ENCODE results near the gene ANKRD40CL. TPM values are rescaled to one million over a fixed set of nuclear protein-coding genes. Genes with fewer than 3 reads are reported as not detected.
A peak's percentile ranks its signal among the peaks of the same experiment; 100 is the strongest.

Gene ANKRD40CL
- total and polyA plus RNA-seq, 4 donors, result not detected

DNA sequence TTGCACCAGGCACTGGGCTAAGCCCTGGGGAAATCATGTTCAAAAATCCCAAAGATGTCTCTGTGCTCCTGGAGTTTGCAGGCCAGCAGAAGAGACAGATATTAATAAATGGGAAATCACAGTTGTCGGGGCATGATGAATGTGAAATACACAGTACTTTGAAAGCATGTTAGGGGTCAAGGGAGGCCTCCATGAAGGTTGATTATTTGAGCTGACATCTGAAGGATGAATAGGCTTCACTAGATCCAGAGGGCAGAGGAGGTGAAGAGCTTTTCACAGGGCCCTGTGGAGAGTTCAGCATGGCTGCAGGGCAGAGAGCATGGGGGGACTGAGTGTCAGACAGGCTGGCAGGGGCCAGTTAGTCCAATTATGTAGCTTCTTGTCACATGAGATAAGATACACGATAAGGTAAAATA, 2.6 kb downstream of the ANKRD40CL start:
- Histone ChIP-seq H3K9me3 (ENCODE audit: control insufficient read depth in 4 of 4, low read length in 3 of 4) (no peaks in the 10 kb centered on the region), H3K36me3 (ENCODE audit: control insufficient read depth in 4 of 4, insufficient read depth in 3 of 4, low read depth in 1 of 4, low read length in 3 of 4) (no peaks in the 10 kb centered on the region), H3K27ac (ENCODE audit: low read depth in 1 of 2, low read length in 2 of 2) (peak overlapping the region; percentile 85 to 87), H3K9ac (ENCODE audit: low read depth in 1 of 2, low read length in 2 of 2) (peak overlapping the region in 1 of 2 donors; percentile 32), H3K4me3 (ENCODE audit: low read depth in 1 of 3, low read length in 3 of 3) (no peak overlapping the region), H3K4me1 (ENCODE audit: control insufficient read depth in 4 of 4, insufficient read depth in 4 of 4, low read length in 3 of 4) (peaks cover 10 to 54% (median 40%) of the 10 kb centered on the region in 4 donors), H3K27me3 (ENCODE audit: control insufficient read depth in 4 of 4, insufficient read depth in 4 of 4, low read length in 3 of 4) (no peaks in the 10 kb centered on the region)
- no peak for TF ChIP-seq RXRA (IDR thresholded peaks at IDR 0.05)
- no peak for TF ChIP-seq RAD21 (IDR thresholded peaks at IDR 0.05)
- WGBS, result 61% methylated on average over 2 of the region's 2 CpGs
- no peak for DNase-seq (ENCODE audit: low spot score)

DNA sequence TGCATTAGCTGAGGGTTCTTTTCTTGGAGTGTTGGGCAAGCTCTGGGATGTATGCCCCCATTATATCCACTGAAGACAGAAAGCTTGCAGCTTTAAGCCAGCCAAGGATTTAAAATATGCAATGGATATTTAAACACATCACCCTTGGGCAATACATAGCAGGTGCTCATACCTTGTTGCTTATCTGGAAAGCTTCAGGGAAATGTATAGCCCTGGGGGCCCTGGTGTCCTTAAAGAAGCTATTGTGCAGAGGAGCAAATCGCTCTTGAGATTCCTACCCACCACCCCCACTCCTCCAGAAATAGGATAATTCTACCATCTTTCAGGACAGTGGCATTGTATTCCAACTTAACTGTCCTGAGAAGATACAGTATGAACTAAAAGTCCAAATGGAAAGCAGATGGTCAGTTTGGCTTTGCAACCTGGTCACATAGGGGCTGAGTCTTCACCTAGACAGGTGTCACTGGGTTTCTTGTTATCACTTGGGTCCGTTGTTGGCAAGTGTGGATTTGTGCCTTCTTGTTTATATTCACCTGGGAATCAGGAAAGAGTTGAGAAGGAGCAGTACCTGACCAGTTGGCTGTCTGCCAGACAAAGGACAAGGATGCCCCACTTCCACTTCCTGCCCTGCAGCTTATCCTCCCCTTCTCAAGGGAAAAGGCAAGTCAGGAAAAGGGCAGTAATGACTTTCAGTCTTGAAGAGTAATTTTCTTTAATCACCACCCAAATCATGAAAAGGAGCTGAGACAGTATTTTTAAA, 3.4 kb downstream of the ANKRD40CL start:
- Histone ChIP-seq H3K36me3 (ENCODE audit: control insufficient read depth in 4 of 4, insufficient read depth in 3 of 4, low read depth in 1 of 4, low read length in 3 of 4) (no peaks in the 10 kb centered on the region), H3K4me3 (ENCODE audit: low read depth in 1 of 3, low read length in 3 of 3) (no peak overlapping the region), H3K9me3 (ENCODE audit: control insufficient read depth in 4 of 4, low read length in 3 of 4) (no peaks in the 10 kb centered on the region), H3K27ac (ENCODE audit: low read depth in 1 of 2, low read length in 2 of 2) (peak overlapping the region; percentile 85 to 87), H3K27me3 (ENCODE audit: control insufficient read depth in 4 of 4, insufficient read depth in 4 of 4, low read length in 3 of 4) (no peaks in the 10 kb centered on the region), H3K9ac (ENCODE audit: low read depth in 1 of 2, low read length in 2 of 2) (peak overlapping the region in 1 of 2 donors; percentile 32), H3K4me1 (ENCODE audit: control insufficient read depth in 4 of 4, insufficient read depth in 4 of 4, low read length in 3 of 4) (peaks cover 10 to 54% (median 41%) of the 10 kb centered on the region in 4 donors)
- WGBS, result 47% methylated on average over 2 of the region's 2 CpGs
- TF ChIP-seq HNF4G (IDR thresholded peaks at IDR 0.05), result no peak
- TF ChIP-seq, protein P1, sequence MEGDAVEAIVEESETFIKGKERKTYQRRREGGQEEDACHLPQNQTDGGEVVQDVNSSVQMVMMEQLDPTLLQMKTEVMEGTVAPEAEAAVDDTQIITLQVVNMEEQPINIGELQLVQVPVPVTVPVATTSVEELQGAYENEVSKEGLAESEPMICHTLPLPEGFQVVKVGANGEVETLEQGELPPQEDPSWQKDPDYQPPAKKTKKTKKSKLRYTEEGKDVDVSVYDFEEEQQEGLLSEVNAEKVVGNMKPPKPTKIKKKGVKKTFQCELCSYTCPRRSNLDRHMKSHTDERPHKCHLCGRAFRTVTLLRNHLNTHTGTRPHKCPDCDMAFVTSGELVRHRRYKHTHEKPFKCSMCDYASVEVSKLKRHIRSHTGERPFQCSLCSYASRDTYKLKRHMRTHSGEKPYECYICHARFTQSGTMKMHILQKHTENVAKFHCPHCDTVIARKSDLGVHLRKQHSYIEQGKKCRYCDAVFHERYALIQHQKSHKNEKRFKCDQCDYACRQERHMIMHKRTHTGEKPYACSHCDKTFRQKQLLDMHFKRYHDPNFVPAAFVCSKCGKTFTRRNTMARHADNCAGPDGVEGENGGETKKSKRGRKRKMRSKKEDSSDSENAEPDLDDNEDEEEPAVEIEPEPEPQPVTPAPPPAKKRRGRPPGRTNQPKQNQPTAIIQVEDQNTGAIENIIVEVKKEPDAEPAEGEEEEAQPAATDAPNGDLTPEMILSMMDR (IDR thresholded peaks at IDR 0.05; ENCODE audit: low read depth, low read length, missing input control), result no peak
- no peak for DNase-seq (ENCODE audit: low spot score)

DNA sequence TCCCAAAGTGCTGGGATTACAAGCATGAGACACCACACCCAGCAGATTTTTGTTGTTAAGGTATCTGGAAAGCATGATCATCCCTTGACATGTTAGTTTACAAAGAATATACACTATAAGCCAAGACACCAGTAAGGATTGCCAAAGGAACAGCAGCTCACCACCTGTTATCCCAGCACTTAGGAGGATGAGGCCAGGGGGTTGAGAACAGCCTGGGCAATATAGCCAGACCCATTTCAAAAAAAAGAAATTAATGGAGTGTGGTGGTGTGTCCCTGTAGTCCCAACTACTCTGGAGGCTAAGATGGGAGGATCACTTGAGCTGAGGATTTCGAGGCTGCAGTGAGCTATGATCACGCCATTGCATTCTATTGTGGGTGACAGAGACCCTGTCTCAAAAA, 5.1 kb downstream of the ANKRD40CL start:
- WGBS, result 93% methylated on average over 2 of the region's 2 CpGs
- Histone ChIP-seq H3K4me1 (ENCODE audit: control insufficient read depth in 4 of 4, insufficient read depth in 4 of 4, low read length in 3 of 4) (peaks cover 10 to 46% (median 39%) of the 10 kb centered on the region in 4 donors), H3K27ac (ENCODE audit: low read depth in 1 of 2, low read length in 2 of 2) (no peak overlapping the region), H3K36me3 (ENCODE audit: control insufficient read depth in 4 of 4, insufficient read depth in 3 of 4, low read depth in 1 of 4, low read length in 3 of 4) (no peaks in the 10 kb centered on the region), H3K4me3 (ENCODE audit: low read depth in 1 of 3, low read length in 3 of 3) (no peak overlapping the region), H3K27me3 (ENCODE audit: control insufficient read depth in 4 of 4, insufficient read depth in 4 of 4, low read length in 3 of 4) (no peaks in the 10 kb centered on the region), H3K9ac (ENCODE audit: low read depth in 1 of 2, low read length in 2 of 2) (no peak overlapping the region), H3K9me3 (ENCODE audit: control insufficient read depth in 4 of 4, low read length in 3 of 4) (no peaks in the 10 kb centered on the region)
- DNase-seq (ENCODE audit: low spot score), result no peak
- TF ChIP-seq YY1 (IDR thresholded peaks at IDR 0.05) (no peak), FOXA2 (IDR thresholded peaks at IDR 0.05) (no peak), GABPA (IDR thresholded peaks at IDR 0.05 in 1 of 2, conservative IDR thresholded peaks at IDR 0.05 in 1 of 2) (no peak), RXRA (IDR thresholded peaks at IDR 0.05) (no peak), SP1 (IDR thresholded peaks at IDR 0.05) (no peak), FOXA1 (IDR thresholded peaks at IDR 0.05) (no peak), NR2F2 (IDR thresholded peaks at IDR 0.05) (no peak), HNF4A (conservative IDR thresholded peaks at IDR 0.05) (no peak), RAD21 (IDR thresholded peaks at IDR 0.05) (no peak), HNF4G (IDR thresholded peaks at IDR 0.05) (no peak), TAF1 (conservative IDR thresholded peaks at IDR 0.05) (no peak), JUND (IDR thresholded peaks at IDR 0.05) (no peak)
- TF ChIP-seq, protein P2, sequence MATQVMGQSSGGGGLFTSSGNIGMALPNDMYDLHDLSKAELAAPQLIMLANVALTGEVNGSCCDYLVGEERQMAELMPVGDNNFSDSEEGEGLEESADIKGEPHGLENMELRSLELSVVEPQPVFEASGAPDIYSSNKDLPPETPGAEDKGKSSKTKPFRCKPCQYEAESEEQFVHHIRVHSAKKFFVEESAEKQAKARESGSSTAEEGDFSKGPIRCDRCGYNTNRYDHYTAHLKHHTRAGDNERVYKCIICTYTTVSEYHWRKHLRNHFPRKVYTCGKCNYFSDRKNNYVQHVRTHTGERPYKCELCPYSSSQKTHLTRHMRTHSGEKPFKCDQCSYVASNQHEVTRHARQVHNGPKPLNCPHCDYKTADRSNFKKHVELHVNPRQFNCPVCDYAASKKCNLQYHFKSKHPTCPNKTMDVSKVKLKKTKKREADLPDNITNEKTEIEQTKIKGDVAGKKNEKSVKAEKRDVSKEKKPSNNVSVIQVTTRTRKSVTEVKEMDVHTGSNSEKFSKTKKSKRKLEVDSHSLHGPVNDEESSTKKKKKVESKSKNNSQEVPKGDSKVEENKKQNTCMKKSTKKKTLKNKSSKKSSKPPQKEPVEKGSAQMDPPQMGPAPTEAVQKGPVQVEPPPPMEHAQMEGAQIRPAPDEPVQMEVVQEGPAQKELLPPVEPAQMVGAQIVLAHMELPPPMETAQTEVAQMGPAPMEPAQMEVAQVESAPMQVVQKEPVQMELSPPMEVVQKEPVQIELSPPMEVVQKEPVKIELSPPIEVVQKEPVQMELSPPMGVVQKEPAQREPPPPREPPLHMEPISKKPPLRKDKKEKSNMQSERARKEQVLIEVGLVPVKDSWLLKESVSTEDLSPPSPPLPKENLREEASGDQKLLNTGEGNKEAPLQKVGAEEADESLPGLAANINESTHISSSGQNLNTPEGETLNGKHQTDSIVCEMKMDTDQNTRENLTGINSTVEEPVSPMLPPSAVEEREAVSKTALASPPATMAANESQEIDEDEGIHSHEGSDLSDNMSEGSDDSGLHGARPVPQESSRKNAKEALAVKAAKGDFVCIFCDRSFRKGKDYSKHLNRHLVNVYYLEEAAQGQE (IDR thresholded peaks at IDR 0.05), result no peak
- TF ChIP-seq, protein P3, sequence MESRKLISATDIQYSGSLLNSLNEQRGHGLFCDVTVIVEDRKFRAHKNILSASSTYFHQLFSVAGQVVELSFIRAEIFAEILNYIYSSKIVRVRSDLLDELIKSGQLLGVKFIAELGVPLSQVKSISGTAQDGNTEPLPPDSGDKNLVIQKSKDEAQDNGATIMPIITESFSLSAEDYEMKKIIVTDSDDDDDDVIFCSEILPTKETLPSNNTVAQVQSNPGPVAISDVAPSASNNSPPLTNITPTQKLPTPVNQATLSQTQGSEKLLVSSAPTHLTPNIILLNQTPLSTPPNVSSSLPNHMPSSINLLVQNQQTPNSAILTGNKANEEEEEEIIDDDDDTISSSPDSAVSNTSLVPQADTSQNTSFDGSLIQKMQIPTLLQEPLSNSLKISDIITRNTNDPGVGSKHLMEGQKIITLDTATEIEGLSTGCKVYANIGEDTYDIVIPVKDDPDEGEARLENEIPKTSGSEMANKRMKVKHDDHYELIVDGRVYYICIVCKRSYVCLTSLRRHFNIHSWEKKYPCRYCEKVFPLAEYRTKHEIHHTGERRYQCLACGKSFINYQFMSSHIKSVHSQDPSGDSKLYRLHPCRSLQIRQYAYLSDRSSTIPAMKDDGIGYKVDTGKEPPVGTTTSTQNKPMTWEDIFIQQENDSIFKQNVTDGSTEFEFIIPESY (IDR thresholded peaks at IDR 0.05), result no peak
- TF ChIP-seq, protein P4, sequence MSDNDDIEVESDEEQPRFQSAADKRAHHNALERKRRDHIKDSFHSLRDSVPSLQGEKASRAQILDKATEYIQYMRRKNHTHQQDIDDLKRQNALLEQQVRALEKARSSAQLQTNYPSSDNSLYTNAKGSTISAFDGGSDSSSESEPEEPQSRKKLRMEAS (IDR thresholded peaks at IDR 0.05), result no peak
- TF ChIP-seq, protein P1 (IDR thresholded peaks at IDR 0.05; ENCODE audit: low read depth, low read length, missing input control), result no peak
- TF ChIP-seq, protein P5, sequence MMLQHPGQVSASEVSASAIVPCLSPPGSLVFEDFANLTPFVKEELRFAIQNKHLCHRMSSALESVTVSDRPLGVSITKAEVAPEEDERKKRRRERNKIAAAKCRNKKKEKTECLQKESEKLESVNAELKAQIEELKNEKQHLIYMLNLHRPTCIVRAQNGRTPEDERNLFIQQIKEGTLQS (IDR thresholded peaks at IDR 0.05), result no peak

Measured in liver (tissue), 9 donors.